K562 treated with DMSO at 1 percent for 4 hours (cell line): ENCODE results near the gene IDI2. TPM values are rescaled to one million over a fixed set of nuclear protein-coding genes. Genes with fewer than 3 reads are reported as not detected.

Experiments used
- total RNA-seq: library from RNA; unstranded; fragments of 300-600 nt; gene quantifications from 2 replicates; pipeline ENCODE4 v1.2.3, GENCODE V29; 2022; ENCODE audit not compliant: insufficient read depth

IDI2 gene
- not detected in 2 replicates for total RNA-seq

GRCh38 chr10:1025683-1026082 lies at the start of gene IDI2:
Gene IDI2 (minus strand): TSS chr10:1025859. CDS start chr10:1024723, 1,136 bp downstream.

GRCh38 chr10:1056326-1057105 lies 30.9 kb upstream of the IDI2 start, which contains the start of gene WDR37:
Gene WDR37 (plus strand): TSS chr10:1056385. CDS start chr10:1072156, 15,771 bp downstream.

GRCh38 chr10:1048732-1049424 lies 23.2 kb upstream of the IDI2 start, which contains the start of gene IDI1:
Gene IDI1 (minus strand): TSS chr10:1049119. CDS start chr10:1049003, 116 bp downstream.

GRCh38 chr10:987870-988666 lies 37.6 kb downstream of the IDI2 start, which contains the start of gene GTPBP4:
Gene GTPBP4 (plus strand): TSS chr10:988434. CDS start chr10:988480, 46 bp downstream.

Other genes with a start within 250 kb of the IDI2 start
- 24.9 and 30.0 TPM in 2 replicates for gene LARP4B, start 94.2 kb downstream of the IDI2 start, total RNA-seq
- 13.0 and 18.4 TPM in 2 replicates for gene GTPBP4, start 37.4 kb downstream of the IDI2 start, total RNA-seq
- 47.9 and 62.8 TPM in 2 replicates for gene IDI1, start 23.3 kb upstream of the IDI2 start, total RNA-seq
- 10.2 and 12.6 TPM in 2 replicates for gene WDR37, start 30.5 kb upstream of the IDI2 start, total RNA-seq